Measurements from ENCODE around the gene C11orf21. TPM values are rescaled to one million over a fixed set of nuclear protein-coding genes. Genes with fewer than 3 reads are reported as not detected.

Gene C11orf21
- polyA plus RNA-seq, 4 donors = 0.34 to 1.3 (median 0.80) TPM

- no peak for DNase-seq (ENCODE audit: low read depth in 4 of 4, low spot score in 3 of 4)
Observed at GRCh38 chr11:2310073-2310785, 8.5 kb upstream of the C11orf21 start.

- DNase-seq (ENCODE audit: low read depth in 4 of 4, low spot score in 3 of 4) = no peak
Observed at GRCh38 chr11:2309251-2310072, 7.7 kb upstream of the C11orf21 start.

GRCh38 chr11:2308713-2309112 is 7.0 kb upstream of the C11orf21 start:
- no peak for DNase-seq (ENCODE audit: low read depth in 4 of 4, low spot score in 3 of 4)

- no peak for DNase-seq (ENCODE audit: low read depth in 4 of 4, low spot score in 3 of 4)
Observed at GRCh38 chr11:2307501-2308331, 6.0 kb upstream of the C11orf21 start.

- peak in 2 of 4 donors; percentile 37 to 41 for DNase-seq (ENCODE audit: low read depth in 4 of 4, low spot score in 3 of 4)
Observed at GRCh38 chr11:2306877-2307500, 5.3 kb upstream of the C11orf21 start.

- DNase-seq (ENCODE audit: low read depth in 4 of 4, low spot score in 3 of 4) = peak; percentile 72 to 81 (median 75)
Observed at GRCh38 chr11:2306452-2306823, 4.7 kb upstream of the C11orf21 start.

GRCh38 chr11:2305788-2306451 is 4.2 kb upstream of the C11orf21 start:
- peak in 2 of 4 donors; percentile 33 to 40 for DNase-seq (ENCODE audit: low read depth in 4 of 4, low spot score in 3 of 4)

- peak in 1 of 4 donors; percentile 41 for DNase-seq (ENCODE audit: low read depth in 4 of 4, low spot score in 3 of 4)
Observed at GRCh38 chr11:2305140-2305778, 3.5 kb upstream of the C11orf21 start.

GRCh38 chr11:2304506-2305139 is 2.9 kb upstream of the C11orf21 start:
- no peak for DNase-seq (ENCODE audit: low read depth in 4 of 4, low spot score in 3 of 4)

GRCh38 chr11:2303627-2304505 is 2.1 kb upstream of the C11orf21 start:
- DNase-seq (ENCODE audit: low read depth in 4 of 4, low spot score in 3 of 4) = no peak

- no peak for DNase-seq (ENCODE audit: low read depth in 4 of 4, low spot score in 3 of 4)
Observed at GRCh38 chr11:2302896-2303626, 1.3 kb upstream of the C11orf21 start.

- DNase-seq (ENCODE audit: low read depth in 4 of 4, low spot score in 3 of 4) = no peak
Observed at GRCh38 chr11:2302306-2302895, 683 bp upstream of the C11orf21 start.

GRCh38 chr11:2300936-2301630 is 635 bp downstream of the C11orf21 start:
- DNase-seq (ENCODE audit: low read depth in 4 of 4, low spot score in 3 of 4) = no peak

- DNase-seq (ENCODE audit: low read depth in 4 of 4, low spot score in 3 of 4) = no peak
Observed at GRCh38 chr11:2300290-2300935, 1.3 kb downstream of the C11orf21 start.

- DNase-seq (ENCODE audit: low read depth in 4 of 4, low spot score in 3 of 4) = no peak
Observed at GRCh38 chr11:2299773-2300172, 1.9 kb downstream of the C11orf21 start.
